SK-N-SH (cell line): Measurements from ENCODE around the gene KCNK15.

Experiments
- CTCF ChIP-seq: fragments of 200-600 bp; sonication (generic); IDR thresholded peaks from 2 replicates; pipeline ENCODE4 v1.6.1; 2017; ENCODE audit warnings: antibody characterized with exemption, mild to moderate bottlenecking, moderate library complexity
- GATA2 ChIP-seq: sonication (generic); formaldehyde crosslinking; IDR thresholded peaks from 2 replicates; pipeline ENCODE4 v1.5.0; 2020; ENCODE audit warnings: mild to moderate bottlenecking, missing genetic modification reagents
- NRF1 ChIP-seq: IDR thresholded peaks from 2 replicates; pipeline ENCODE4 v1.6.1; 2012; ENCODE audit warnings: low read depth, mild to moderate bottlenecking, low read length
- RCOR1 ChIP-seq: fragments of 150-350 bp; IDR thresholded peaks from 2 replicates; pipeline ENCODE4 v1.6.1; 2017; ENCODE audit warnings: antibody characterized with exemption, low read length
- RFX5 ChIP-seq: IDR thresholded peaks from 2 replicates; pipeline ENCODE4 v1.6.1; 2012; ENCODE audit warnings: mild to moderate bottlenecking, improper control_type of control experiment, low read length
- TAF1 ChIP-seq: IDR thresholded peaks from 2 replicates; pipeline ENCODE4 v1.6.1; 2012; ENCODE audit warnings: low read depth, mild to moderate bottlenecking, low read length, moderate library complexity, borderline replicate concordance
- USF1 ChIP-seq: IDR thresholded peaks from 2 replicates; pipeline ENCODE4 v1.4.0; 2012; ENCODE audit warnings: low read depth, borderline replicate concordance

- TF ChIP-seq USF1 (no peak), RCOR1 (no peak), RFX5 (no peak), NRF1 (no peak), TAF1 (no peak), GATA2 (CRISPR knock-in tag) (no peak), CTCF (no peak)
Observed at GRCh38 chr20:44745122-44745597, 505 bp upstream of the KCNK15 start.
